ENCODE results near the gene TRPM6. TPM values are rescaled to one million over a fixed set of nuclear protein-coding genes. Genes with fewer than 3 reads are reported as not detected.
"Not testable (repeated sequence)": the region's sequence is repeated elsewhere in the genome, so short reads cannot be mapped to it uniquely, and the experiment has no call there.

Gene TRPM6
- total RNA-seq, 2 experiments from 2014 or later = not detected

- Mint-ChIP-seq H3K27ac (no peak overlapping the region), H3K9me3 (no peaks in the 10 kb centered on the region), H3K4me3 (no peak overlapping the region), H3K36me3 (no peaks in the 10 kb centered on the region), H3K27me3 (peaks cover 7% of the 10 kb centered on the region), H3K4me1 (no peaks in the 10 kb centered on the region)
- DNase-seq = no peak
These were observed 15.0 kb downstream of the TRPM6 start for GRCh38 chr9:74872619-74873233.

GRCh38 chr9:74867483-74867882, 20.2 kb downstream of the TRPM6 start:
- Mint-ChIP-seq H3K4me1 (no peaks in the 10 kb centered on the region), H3K9me3 (no peaks in the 10 kb centered on the region), H3K27me3 (peaks cover 2% of the 10 kb centered on the region), H3K27ac (no peak overlapping the region), H3K4me3 (no peak overlapping the region), H3K36me3 (no peaks in the 10 kb centered on the region)
- no peak for DNase-seq

- DNase-seq = no peak
- no peaks in the 10 kb centered on the region for H3K4me1 Mint-ChIP-seq
- H3K27me3 Mint-ChIP-seq = no peaks in the 10 kb centered on the region
- no peak overlapping the region for H3K4me3 Mint-ChIP-seq
- no peak overlapping the region for H3K27ac Mint-ChIP-seq
- H3K36me3 Mint-ChIP-seq = no peaks in the 10 kb centered on the region
- H3K9me3 Mint-ChIP-seq = no peaks in the 10 kb centered on the region
These were observed 22.5 kb downstream of the TRPM6 start for GRCh38 chr9:74865177-74865576.

GRCh38 chr9:74861773-74862474, 25.8 kb downstream of the TRPM6 start:
- Mint-ChIP-seq H3K4me3 (no peak overlapping the region), H3K27ac (no peak overlapping the region), H3K9me3 (no peaks in the 10 kb centered on the region), H3K4me1 (no peaks in the 10 kb centered on the region), H3K36me3 (no peaks in the 10 kb centered on the region), H3K27me3 (no peaks in the 10 kb centered on the region)
- DNase-seq = no peak

GRCh38 chr9:74861071-74861470, 26.6 kb downstream of the TRPM6 start:
- Mint-ChIP-seq H3K9me3 (no peaks in the 10 kb centered on the region), H3K4me3 (no peak overlapping the region)

GRCh38 chr9:74860247-74860646, 27.5 kb downstream of the TRPM6 start:
- H3K4me1 Mint-ChIP-seq, H3K36me3 Mint-ChIP-seq, H3K9me3 Mint-ChIP-seq, DNase-seq, H3K4me3 Mint-ChIP-seq, H3K27me3 Mint-ChIP-seq, H3K27ac Mint-ChIP-seq: not testable (repeated sequence)

More at GRCh38 chr9:74861071-74861470, 26.6 kb downstream of the TRPM6 start:
- DNase-seq = no peak
- Mint-ChIP-seq H3K36me3 (no peaks in the 10 kb centered on the region), H3K27me3 (no peaks in the 10 kb centered on the region), H3K27ac (no peak overlapping the region), H3K4me1 (no peaks in the 10 kb centered on the region)

GRCh38 chr9:74859786-74860185, 27.9 kb downstream of the TRPM6 start:
- H3K4me3 Mint-ChIP-seq = no peak overlapping the region
- H3K36me3 Mint-ChIP-seq = no peaks in the 10 kb centered on the region
- H3K27me3 Mint-ChIP-seq = no peaks in the 10 kb centered on the region
- DNase-seq = no peak
- no peaks in the 10 kb centered on the region for H3K4me1 Mint-ChIP-seq
- no peaks in the 10 kb centered on the region for H3K9me3 Mint-ChIP-seq
- H3K27ac Mint-ChIP-seq = no peak overlapping the region

GRCh38 chr9:74858751-74859414, 28.8 kb downstream of the TRPM6 start:
- Mint-ChIP-seq H3K4me1 (no peaks in the 10 kb centered on the region), H3K27ac (no peak overlapping the region)

GRCh38 chr9:74856989-74857388, 30.7 kb downstream of the TRPM6 start:
- Mint-ChIP-seq H3K4me3 (no peak overlapping the region), H3K27ac (no peak overlapping the region), H3K9me3 (no peaks in the 10 kb centered on the region), H3K36me3 (no peaks in the 10 kb centered on the region), H3K27me3 (no peaks in the 10 kb centered on the region), H3K4me1 (no peaks in the 10 kb centered on the region)
- DNase-seq = no peak

More at GRCh38 chr9:74858751-74859414, 28.8 kb downstream of the TRPM6 start:
- no peak overlapping the region for H3K4me3 Mint-ChIP-seq
- H3K9me3 Mint-ChIP-seq = no peaks in the 10 kb centered on the region
- no peaks in the 10 kb centered on the region for H3K36me3 Mint-ChIP-seq
- no peaks in the 10 kb centered on the region for H3K27me3 Mint-ChIP-seq
- no peak for DNase-seq

- Mint-ChIP-seq H3K27me3 (peaks cover under 1% of the 10 kb centered on the region), H3K27ac (no peak overlapping the region), H3K4me3 (no peak overlapping the region), H3K9me3 (no peaks in the 10 kb centered on the region), H3K36me3 (no peaks in the 10 kb centered on the region), H3K4me1 (no peaks in the 10 kb centered on the region)
- DNase-seq = no peak
These were observed 32.6 kb downstream of the TRPM6 start for GRCh38 chr9:74855072-74855471.

GRCh38 chr9:74853024-74853423, 34.7 kb downstream of the TRPM6 start:
- not testable (repeated sequence) for H3K4me1 Mint-ChIP-seq, H3K27ac Mint-ChIP-seq, DNase-seq, H3K36me3 Mint-ChIP-seq, H3K27me3 Mint-ChIP-seq, H3K4me3 Mint-ChIP-seq, H3K9me3 Mint-ChIP-seq

- Mint-ChIP-seq H3K4me3 (no peak overlapping the region), H3K4me1 (no peaks in the 10 kb centered on the region), H3K9me3 (no peaks in the 10 kb centered on the region), H3K36me3 (no peaks in the 10 kb centered on the region), H3K27me3 (peaks cover 4% of the 10 kb centered on the region), H3K27ac (no peak overlapping the region)
- no peak for DNase-seq
These were observed 39.6 kb downstream of the TRPM6 start for GRCh38 chr9:74848153-74848525.

- Mint-ChIP-seq H3K9me3 (no peaks in the 10 kb centered on the region), H3K4me1 (no peaks in the 10 kb centered on the region), H3K27me3 (peaks cover 4% of the 10 kb centered on the region), H3K4me3 (no peak overlapping the region), H3K27ac (no peak overlapping the region), H3K36me3 (no peaks in the 10 kb centered on the region)
- no peak for DNase-seq
These were observed 40.1 kb downstream of the TRPM6 start for GRCh38 chr9:74847478-74848152.

GRCh38 chr9:74846766-74847165, 41.0 kb downstream of the TRPM6 start:
- Mint-ChIP-seq H3K36me3 (no peaks in the 10 kb centered on the region), H3K9me3 (no peaks in the 10 kb centered on the region), H3K27me3 (peaks cover 4% of the 10 kb centered on the region), H3K27ac (no peak overlapping the region), H3K4me1 (no peaks in the 10 kb centered on the region), H3K4me3 (no peak overlapping the region)
- no peak for DNase-seq

- no peak for DNase-seq
- Mint-ChIP-seq H3K27me3 (peaks cover 9% of the 10 kb centered on the region), H3K4me1 (no peaks in the 10 kb centered on the region), H3K36me3 (no peaks in the 10 kb centered on the region), H3K9me3 (no peaks in the 10 kb centered on the region), H3K27ac (no peak overlapping the region), H3K4me3 (no peak overlapping the region)
These were observed 49.4 kb downstream of the TRPM6 start for GRCh38 chr9:74838351-74838750.
